ENCODE measurements around the gene BCL6.
"Not testable (repeated sequence)": the region's sequence is repeated elsewhere in the genome, so short reads cannot be mapped to it uniquely, and the experiment has no call there.

GRCh38 chr3:187681756-187682155 lies 63.5 kb downstream of the BCL6 start:
- not testable (repeated sequence) for TF ChIP-seq POLR2A, POLR2AphosphoS5 (IDR thresholded peaks at IDR 0.05; ENCODE audit: low read depth, low read length)

All from GM12892 (cell line).